Small intestine (tissue), 7 donors: ENCODE measurements around the gene NOVA2. TPM values are rescaled to one million over a fixed set of nuclear protein-coding genes. Genes with fewer than 3 reads are reported as not detected.

Experiments used
- DNase-seq, 2 donors: peaks; one replicate each; pipeline versions ENCODE4 v3.0.0 to v3.0.0-alpha.2; 2013
- FAIRE-seq: peaks from 2 replicates; lab custom pipeline; 2012; peaks lifted over from hg19 to GRCh38; lab: Jason Lieb, UNC
- H3K27ac ChIP-seq, 3 donors: one replicate each; pipeline ENCODE4 v1.5.1; 2013; ENCODE audit warnings: low read length in 2 of 3, mild to moderate bottlenecking in 2 of 3, control low read depth in 1 of 3, inconsistent platforms in 1 of 3, low read depth in 1 of 3, moderate library complexity in 1 of 3
- H3K27me3 ChIP-seq, 3 donors: one replicate each; pipeline ENCODE4 v1.6.1; 2013; ENCODE audit warnings: low read length in 3 of 3, inconsistent platforms in 1 of 3; ENCODE audit not compliant: control insufficient read depth in 3 of 3, insufficient read depth in 3 of 3
- H3K36me3 ChIP-seq, 3 donors: one replicate each; pipeline ENCODE4 v1.6.1; 2013; ENCODE audit warnings: low read length in 3 of 3, inconsistent platforms in 1 of 3, low read depth in 1 of 3, mild to moderate bottlenecking in 1 of 3, moderate library complexity in 1 of 3; ENCODE audit not compliant: control insufficient read depth in 3 of 3, insufficient read depth in 2 of 3
- H3K4me1 ChIP-seq, 3 donors: one replicate each; pipeline ENCODE4 v1.6.1; 2013; ENCODE audit warnings: low read length in 2 of 3, inconsistent platforms in 1 of 3, low read depth in 1 of 3, mild to moderate bottlenecking in 1 of 3, moderate library complexity in 1 of 3; ENCODE audit not compliant: control insufficient read depth in 3 of 3, insufficient read depth in 2 of 3
- H3K4me3 ChIP-seq, 3 donors: one replicate each; pipeline ENCODE4 v1.5.1; 2013; ENCODE audit warnings: low read length in 3 of 3, control low read depth in 1 of 3, inconsistent platforms in 1 of 3, low read depth in 1 of 3, mild to moderate bottlenecking in 1 of 3, moderate library complexity in 1 of 3
- H3K9me3 ChIP-seq, 2 donors: one replicate each; pipeline ENCODE4 v1.6.1; 2013; ENCODE audit warnings: low read depth in 1 of 2, low read length in 1 of 2; ENCODE audit not compliant: control insufficient read depth in 2 of 2, insufficient read depth in 1 of 2
- WGBS, 3 donors: extraction: QIAGEN DNeasy Blood & Tissue Kit; methylation state at CpG; one replicate each; pipeline ENCODE4 v1.1.7; 2013; 5-methylcytosine and 5-hydroxymethylcytosine counted together
- polyA plus RNA-seq, 4 donors: library from polyadenylated mRNA; stranded (reverse) in 3 of 4; unstranded in 1 of 4; fragments of 200-250 nt in 3 of 4; fragments of 120-200 nt in 1 of 4; gene quantifications; one replicate each; pipeline versions ENCODE4 v1.2.1 to v1.2.3, GENCODE V29; 2013
- donor health status: healthy with polysubstance abuse.
- donor health status: control.
- donor health status: control.
- donor health status: Bipolar disorder and iron deficiency.
- donor health status: healthy.

The NOVA2 gene
- polyA plus RNA-seq, 4 donors = under 0.01 to 2.0 (median 0.56) TPM

GRCh38 chr19:46014534-46014933 lies 40.9 kb upstream of the NOVA2 start:
- Histone ChIP-seq H3K9me3 (no peaks in the 10 kb centered on the region), H3K4me1 (peaks cover 0 to 14% (median 2%) of the 10 kb centered on the region in 3 donors), H3K27me3 (peaks cover 0 to 28% (median 5%) of the 10 kb centered on the region in 3 donors), H3K4me3 (peak overlapping the region in 1 of 3 donors; percentile 64), H3K36me3 (peaks cover 0 to 31% (median 0%) of the 10 kb centered on the region in 3 donors), H3K27ac (no peak overlapping the region)
- DNase-seq (no peak), FAIRE-seq (no peak)
- 26 to 43% (median 36%) methylated on average over 8 of the region's 8 CpGs for WGBS, 3 donors

- no peak overlapping the region for H3K27ac ChIP-seq
- H3K36me3 ChIP-seq = peaks cover 0 to 27% (median 2%) of the 10 kb centered on the region in 3 donors
- no peaks in the 10 kb centered on the region for H3K9me3 ChIP-seq
- peaks cover 0 to 4% (median 2%) of the 10 kb centered on the region in 3 donors for H3K4me1 ChIP-seq
- DNase-seq (peak; percentile 58 to 72), FAIRE-seq (no peak)
- 61 to 66% (median 64%) methylated on average over 24 to 28 of the region's 28 CpGs for WGBS, 3 donors
- H3K27me3 ChIP-seq = peaks cover 0 to 15% (median 4%) of the 10 kb centered on the region in 3 donors
- H3K4me3 ChIP-seq = no peak overlapping the region
Observed at GRCh38 chr19:46009530-46010510, 36.2 kb upstream of the NOVA2 start.

GRCh38 chr19:46006411-46006810 lies 32.7 kb upstream of the NOVA2 start:
- Histone ChIP-seq H3K4me3 (no peak overlapping the region), H3K27ac (no peak overlapping the region), H3K9me3 (no peaks in the 10 kb centered on the region), H3K36me3 (peaks cover 0 to 32% (median 2%) of the 10 kb centered on the region in 3 donors), H3K4me1 (no peaks in the 10 kb centered on the region), H3K27me3 (no peaks in the 10 kb centered on the region)
- 94 to 96% (median 95%) methylated on average over 13 of the region's 13 CpGs for WGBS, 3 donors
- DNase-seq = no peak
- FAIRE-seq = no peak

- DNase-seq = no peak
- FAIRE-seq = no peak
- Histone ChIP-seq H3K4me3 (no peak overlapping the region), H3K27me3 (peaks cover 0 to 12% (median 0%) of the 10 kb centered on the region in 3 donors), H3K36me3 (peaks cover 0 to 25% (median 2%) of the 10 kb centered on the region in 3 donors), H3K4me1 (peaks cover 0 to 10% (median 5%) of the 10 kb centered on the region in 3 donors), H3K9me3 (no peaks in the 10 kb centered on the region), H3K27ac (no peak overlapping the region)
- WGBS, 3 donors = 92 to 97% (median 95%) methylated on average over 14 to 15 of the region's 15 CpGs
Observed at GRCh38 chr19:46002678-46003275, 29.1 kb upstream of the NOVA2 start.

- Histone ChIP-seq H3K36me3 (peaks cover 0 to 22% (median 0%) of the 10 kb centered on the region in 3 donors), H3K4me1 (peaks cover 2 to 13% (median 9%) of the 10 kb centered on the region in 3 donors), H3K27ac (no peak overlapping the region), H3K4me3 (peak overlapping the region in 1 of 3 donors; percentile 6), H3K9me3 (no peaks in the 10 kb centered on the region), H3K27me3 (peaks cover 0 to 12% (median 0%) of the 10 kb centered on the region in 3 donors)
- WGBS, 3 donors = 4 to 7% (median 5%) methylated on average over 26 to 34 of the region's 34 CpGs
- FAIRE-seq (no peak), DNase-seq (peak; percentile 63 to 69)
Observed at GRCh38 chr19:46000491-46001246, 27.0 kb upstream of the NOVA2 start.

- WGBS, 3 donors = 16 to 32% (median 19%) methylated on average over 14 of the region's 14 CpGs
- Histone ChIP-seq H3K4me1 (peaks cover 2 to 14% (median 9%) of the 10 kb centered on the region in 3 donors), H3K9me3 (no peaks in the 10 kb centered on the region), H3K4me3 (no peak overlapping the region), H3K36me3 (peaks cover 0 to 22% (median 0%) of the 10 kb centered on the region in 3 donors), H3K27me3 (peaks cover 0 to 12% (median 0%) of the 10 kb centered on the region in 3 donors), H3K27ac (no peak overlapping the region)
- FAIRE-seq (no peak), DNase-seq (peak in 1 of 2 donors; percentile 37)
Observed at GRCh38 chr19:45999653-46000121, 26.0 kb upstream of the NOVA2 start.

- WGBS, 3 donors = 95 to 99% (median 95%) methylated on average over 4 of the region's 4 CpGs
- FAIRE-seq = no peak
Observed at GRCh38 chr19:45998834-45999233, 25.2 kb upstream of the NOVA2 start.

More at GRCh38 chr19:45998834-45999233, 25.2 kb upstream of the NOVA2 start:
- no peak overlapping the region for H3K27ac ChIP-seq
- no peak for DNase-seq
- H3K27me3 ChIP-seq = peaks cover 0 to 12% (median 0%) of the 10 kb centered on the region in 3 donors
- H3K9me3 ChIP-seq = no peaks in the 10 kb centered on the region
- no peak overlapping the region for H3K4me3 ChIP-seq
- peaks cover 0 to 22% (median 0%) of the 10 kb centered on the region in 3 donors for H3K36me3 ChIP-seq
- H3K4me1 ChIP-seq = peaks cover 2 to 14% (median 9%) of the 10 kb centered on the region in 3 donors
